Measurements from ENCODE around the gene EEF2K. TPM values are rescaled to one million over a fixed set of nuclear protein-coding genes. Genes with fewer than 3 reads are reported as not detected.
"Not testable (repeated sequence)": the region's sequence is repeated elsewhere in the genome, so short reads cannot be mapped to it uniquely, and the experiment has no call there.

EEF2K gene
- total and polyA plus RNA-seq, 7 experiments from 2014 or later: 1.9 to 27.9 (median 19.9) TPM

GRCh38 chr16:22300427-22301071 lies 94.5 kb downstream of the EEF2K start:
- peak in 7 of 9 donors; percentile 27 to 51 (median 43) for DNase-seq
- ATAC-seq: no peak
- Histone ChIP-seq H3K4me3 (ENCODE audit: low read length) (no peak overlapping the region), H3K9me3 (ENCODE audit: control insufficient read depth in 2 of 3, low read length in 3 of 3) (no peaks in the 10 kb centered on the region), H3K27ac (ENCODE audit: low read depth, low read length) (peak overlapping the region; percentile 99), H3K36me3 (ENCODE audit: control insufficient read depth in 2 of 3, insufficient read depth in 3 of 3, low read length in 3 of 3) (peaks cover 0 to 35% (median 2%) of the 10 kb centered on the region in 3 experiments), H3K27me3 (ENCODE audit: control insufficient read depth in 2 of 2, insufficient read depth in 2 of 2, low read length in 2 of 2) (no peaks in the 10 kb centered on the region), H3K4me1 (ENCODE audit: control insufficient read depth in 2 of 2, insufficient read depth in 2 of 2, low read length in 2 of 2) (peaks cover 14 to 18% of the 10 kb centered on the region in 2 donors)
- peaks cover 36 to 71% (median 60%) of the 10 kb centered on the region in 7 donors for H3K4me1 Mint-ChIP-seq
- peak overlapping the region; percentile 28 to 69 (median 49) for H3K4me3 Mint-ChIP-seq
- peaks cover 0 to 17% (median 0%) of the 10 kb centered on the region in 11 donors for H3K9me3 Mint-ChIP-seq
- H3K27me3 Mint-ChIP-seq: peaks cover 0 to 8% (median 0%) of the 10 kb centered on the region in 5 donors
- peaks cover 0 to 33% (median 15%) of the 10 kb centered on the region in 5 donors for H3K36me3 Mint-ChIP-seq
- POLR2A ChIA-PET: interaction anchor here (0.7 to 7.9 kb wide), 3 partner anchors 75 to 108 kb away, joined by 3 to 167 read pairs (median 4); partner anchors contain the start of gene EEF2K
- CTCF ChIA-PET: interaction anchor here (0.7 to 1.8 kb wide), 6 partner anchors 94 to 298 kb away, joined by 3 to 6 read pairs (median 4); partner anchors contain the start of gene EEF2K
- peak overlapping the region in 8 of 9 donors; percentile 17 to 100 (median 90) for H3K27ac Mint-ChIP-seq
- intact Hi-C loops (cut with micrococcal nuclease): no loop called here

DNA sequence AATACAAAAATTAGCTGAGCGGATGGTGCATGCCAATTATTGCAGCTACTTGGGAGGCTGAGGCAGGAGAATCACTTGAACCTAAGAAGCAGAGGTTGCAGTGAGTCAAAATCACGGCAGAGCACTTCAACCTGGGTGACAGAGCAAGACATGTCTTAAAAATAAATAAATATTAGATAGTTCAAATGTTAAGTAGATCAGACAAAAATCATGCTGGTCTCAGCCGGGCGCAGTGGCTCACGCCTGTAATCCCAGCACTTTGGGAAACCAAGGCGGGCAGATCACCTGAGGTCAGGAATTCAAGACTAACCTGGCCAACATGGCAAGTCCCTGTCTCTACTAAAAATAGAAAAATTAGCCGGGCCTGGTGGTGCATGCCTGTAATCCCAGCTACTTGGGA lies 95.3 kb downstream of the EEF2K start:
- not testable (repeated sequence) for H3K4me3 Mint-ChIP-seq

GRCh38 chr16:22302776-22303363 lies 96.8 kb downstream of the EEF2K start:
- H3K27me3 Mint-ChIP-seq: peaks cover 0 to 5% (median 0%) of the 10 kb centered on the region in 5 donors
- ChIA-PET CTCF (no interaction called here), POLR2A (interaction anchor here (0.6 kb wide), 1 partner anchor 108 kb away, joined by 3 read pairs; no protein-coding TSS in a partner anchor)
- H3K27ac ChIP-seq (ENCODE audit: low read depth, low read length): no peak overlapping the region
- H3K4me3 Mint-ChIP-seq: peak overlapping the region in 1 of 10 donors; percentile 7
- H3K27ac Mint-ChIP-seq: peak overlapping the region in 5 of 9 donors; percentile 28 to 74 (median 69)
- peaks cover 13 to 14% of the 10 kb centered on the region in 2 donors for H3K4me1 ChIP-seq (ENCODE audit: control insufficient read depth in 2 of 2, insufficient read depth in 2 of 2, low read length in 2 of 2)
- peaks cover under 1 to 36% (median 16%) of the 10 kb centered on the region in 5 donors for H3K36me3 Mint-ChIP-seq
- peaks cover 32 to 61% (median 47%) of the 10 kb centered on the region in 7 donors for H3K4me1 Mint-ChIP-seq
- H3K9me3 ChIP-seq (ENCODE audit: control insufficient read depth in 2 of 3, low read length in 3 of 3): no peaks in the 10 kb centered on the region
- no peak for ATAC-seq
- intact Hi-C loops (cut with micrococcal nuclease): no loop called here
- DNase-seq: no peak
- H3K27me3 ChIP-seq (ENCODE audit: control insufficient read depth in 2 of 2, insufficient read depth in 2 of 2, low read length in 2 of 2): no peaks in the 10 kb centered on the region
- H3K9me3 Mint-ChIP-seq: peaks cover 0 to 7% (median 0%) of the 10 kb centered on the region in 11 donors
- peaks cover 0 to 58% (median 12%) of the 10 kb centered on the region in 3 experiments for H3K36me3 ChIP-seq (ENCODE audit: control insufficient read depth in 2 of 3, insufficient read depth in 3 of 3, low read length in 3 of 3)
- no peak overlapping the region for H3K4me3 ChIP-seq (ENCODE audit: low read length)

More for the DNA sequence above, 95.3 kb downstream of the EEF2K start:
- ATAC-seq; H3K27me3 Mint-ChIP-seq; intact Hi-C loops (cut with micrococcal nuclease); H3K27me3 ChIP-seq (ENCODE audit: control insufficient read depth in 2 of 2, insufficient read depth in 2 of 2, low read length in 2 of 2); DNase-seq; H3K27ac ChIP-seq (ENCODE audit: low read depth, low read length); H3K4me3 ChIP-seq (ENCODE audit: low read length); H3K9me3 ChIP-seq (ENCODE audit: control insufficient read depth in 2 of 3, low read length in 3 of 3): not testable (repeated sequence)
- H3K9me3 Mint-ChIP-seq: peaks cover 0 to 13% (median 0%) of the 10 kb centered on the region in 11 donors
- Histone ChIP-seq H3K4me1 (ENCODE audit: control insufficient read depth in 2 of 2, insufficient read depth in 2 of 2, low read length in 2 of 2) (peaks cover 14% of the 10 kb centered on the region in 2 donors), H3K36me3 (ENCODE audit: control insufficient read depth in 2 of 3, insufficient read depth in 3 of 3, low read length in 3 of 3) (peaks cover 0 to 44% (median 4%) of the 10 kb centered on the region in 3 experiments)
- POLR2A ChIA-PET: interaction anchor here (7.9 kb wide), 1 partner anchor 109 kb away, joined by 167 read pairs; no protein-coding TSS in a partner anchor
- CTCF ChIA-PET: interaction anchor here (1.5 kb wide), 1 partner anchor 109 kb away, joined by 6 read pairs; no protein-coding TSS in a partner anchor
- peaks cover 33 to 65% (median 54%) of the 10 kb centered on the region in 7 donors for H3K4me1 Mint-ChIP-seq
- H3K36me3 Mint-ChIP-seq: peaks cover 0 to 36% (median 15%) of the 10 kb centered on the region in 5 donors
- H3K27ac Mint-ChIP-seq: peak overlapping the region in 6 of 9 donors; percentile 29 to 100 (median 90)

- no peak for DNase-seq
- no peaks in the 10 kb centered on the region for H3K9me3 ChIP-seq (ENCODE audit: control insufficient read depth in 2 of 3, low read length in 3 of 3)
- no peak overlapping the region for H3K4me3 ChIP-seq (ENCODE audit: low read length)
- peak overlapping the region in 6 of 9 donors; percentile 38 to 86 (median 59) for H3K27ac Mint-ChIP-seq
- H3K4me3 Mint-ChIP-seq: no peak overlapping the region
- POLR2A ChIA-PET: interaction anchor here (0.6 kb wide), 1 partner anchor 985 kb away, joined by 3 read pairs; no protein-coding TSS in a partner anchor
- H3K36me3 ChIP-seq (ENCODE audit: control insufficient read depth in 2 of 3, insufficient read depth in 3 of 3, low read length in 3 of 3): peaks cover 4 to 74% (median 19%) of the 10 kb centered on the region in 3 experiments
- CTCF ChIA-PET: interaction anchor here (0.5 kb wide), 1 partner anchor 1073 kb away, joined by 3 read pairs; no protein-coding TSS in a partner anchor
- peaks cover 5 to 13% of the 10 kb centered on the region in 2 donors for H3K4me1 ChIP-seq (ENCODE audit: control insufficient read depth in 2 of 2, insufficient read depth in 2 of 2, low read length in 2 of 2)
- peaks cover 5 to 31% (median 16%) of the 10 kb centered on the region in 5 donors for H3K36me3 Mint-ChIP-seq
- ATAC-seq: no peak
- no peak overlapping the region for H3K27ac ChIP-seq (ENCODE audit: low read depth, low read length)
- no peaks in the 10 kb centered on the region for H3K27me3 ChIP-seq (ENCODE audit: control insufficient read depth in 2 of 2, insufficient read depth in 2 of 2, low read length in 2 of 2)
- H3K4me1 Mint-ChIP-seq: peaks cover 27 to 46% (median 34%) of the 10 kb centered on the region in 7 donors
- intact Hi-C loops (cut with micrococcal nuclease): no loop called here
- H3K9me3 Mint-ChIP-seq: peaks cover 0 to 1% (median 0%) of the 10 kb centered on the region in 11 donors
- H3K27me3 Mint-ChIP-seq: no peaks in the 10 kb centered on the region
Observed at GRCh38 chr16:22304411-22304810, 98.3 kb downstream of the EEF2K start.

- Mint-ChIP-seq H3K4me1 (peaks cover 10 to 27% (median 17%) of the 10 kb centered on the region in 7 donors), H3K36me3 (peaks cover 5 to 33% (median 17%) of the 10 kb centered on the region in 5 donors), H3K4me3 (no peak overlapping the region), H3K27ac (peak overlapping the region in 1 of 9 donors; percentile 59), H3K27me3 (no peaks in the 10 kb centered on the region), H3K9me3 (peaks cover 0 to 1% (median 0%) of the 10 kb centered on the region in 11 donors)
- ATAC-seq: no peak
- H3K27me3 ChIP-seq (ENCODE audit: control insufficient read depth in 2 of 2, insufficient read depth in 2 of 2, low read length in 2 of 2): no peaks in the 10 kb centered on the region
- no peaks in the 10 kb centered on the region for H3K4me1 ChIP-seq (ENCODE audit: control insufficient read depth in 2 of 2, insufficient read depth in 2 of 2, low read length in 2 of 2)
- H3K36me3 ChIP-seq (ENCODE audit: control insufficient read depth in 2 of 3, insufficient read depth in 3 of 3, low read length in 3 of 3): peaks cover 4 to 89% (median 26%) of the 10 kb centered on the region in 3 experiments
- H3K27ac ChIP-seq (ENCODE audit: low read depth, low read length): no peak overlapping the region
- no peak overlapping the region for H3K4me3 ChIP-seq (ENCODE audit: low read length)
- DNase-seq: no peak
- CTCF ChIA-PET: no interaction called here
- POLR2A ChIA-PET: interaction anchor here (1.1 kb wide), 1 partner anchor 10 kb away, joined by 3 read pairs; the partner anchor contains the start of gene POLR3E
- H3K9me3 ChIP-seq (ENCODE audit: control insufficient read depth in 2 of 3, low read length in 3 of 3): no peaks in the 10 kb centered on the region
- intact Hi-C loops (cut with micrococcal nuclease): no loop called here
Observed at GRCh38 chr16:22306788-22307187, 100.7 kb downstream of the EEF2K start.

GRCh38 chr16:22307838-22308237 lies 101.8 kb downstream of the EEF2K start:
- peaks cover 0 to 1% (median 0%) of the 10 kb centered on the region in 11 donors for H3K9me3 Mint-ChIP-seq
- no peaks in the 10 kb centered on the region for H3K9me3 ChIP-seq (ENCODE audit: control insufficient read depth in 2 of 3, low read length in 3 of 3)
- CTCF ChIA-PET: no interaction called here
- H3K4me1 ChIP-seq (ENCODE audit: control insufficient read depth in 2 of 2, insufficient read depth in 2 of 2, low read length in 2 of 2): no peaks in the 10 kb centered on the region
- peak; percentile 11 for ATAC-seq
- H3K4me3 Mint-ChIP-seq: peak overlapping the region in 1 of 10 donors; percentile 49
- H3K36me3 Mint-ChIP-seq: peaks cover 5 to 29% (median 18%) of the 10 kb centered on the region in 5 donors
- POLR2A ChIA-PET: interaction anchor here (0.8 kb wide), 1 partner anchor 10 kb away, joined by 3 read pairs; the partner anchor contains the start of gene POLR3E
- no peaks in the 10 kb centered on the region for H3K27me3 ChIP-seq (ENCODE audit: control insufficient read depth in 2 of 2, insufficient read depth in 2 of 2, low read length in 2 of 2)
- H3K27me3 Mint-ChIP-seq: no peaks in the 10 kb centered on the region
- no peak overlapping the region for H3K4me3 ChIP-seq (ENCODE audit: low read length)
- intact Hi-C loops (cut with micrococcal nuclease): no loop called here
- peaks cover 5 to 17% (median 8%) of the 10 kb centered on the region in 7 donors for H3K4me1 Mint-ChIP-seq
- peaks cover 4 to 89% (median 26%) of the 10 kb centered on the region in 3 experiments for H3K36me3 ChIP-seq (ENCODE audit: control insufficient read depth in 2 of 3, insufficient read depth in 3 of 3, low read length in 3 of 3)
- no peak for DNase-seq
- no peak overlapping the region for H3K27ac ChIP-seq (ENCODE audit: low read depth, low read length)
- peak overlapping the region in 5 of 9 donors; percentile 28 to 65 (median 44) for H3K27ac Mint-ChIP-seq

Data from naive thymus-derived CD4-positive, alpha-beta T cell (primary cell).